Cardiac muscle cell (in vitro differentiated cells and primary cell): ENCODE data around the gene GPR31. TPM values are rescaled to one million over a fixed set of nuclear protein-coding genes. Genes with fewer than 3 reads are reported as not detected.

Experiments
- DNase-seq, 2 donors: peaks; one replicate each; pipeline versions ENCODE4 v3.0.0 to v3.0.0-alpha.2; 2010 to 2017; ENCODE audit warnings: low read depth in 1 of 2, low spot score in 1 of 2
- H3K27ac ChIP-seq: fragments of 200-600 bp; sonication (generic); 2 replicates; pipeline ENCODE4 v1.5.1; 2016
- H3K27me3 ChIP-seq: fragments of 200-600 bp; sonication (generic); 2 replicates; pipeline ENCODE4 v1.6.0; 2016; ENCODE audit warnings: control low read depth
- H3K36me3 ChIP-seq: fragments of 200-600 bp; sonication (generic); 2 replicates; pipeline ENCODE4 v1.5.1; 2016; ENCODE audit warnings: control low read depth
- H3K4me1 ChIP-seq: fragments of 200-600 bp; sonication (generic); 2 replicates; pipeline ENCODE4 v1.8.1; 2017; ENCODE audit warnings: low read depth, mild to moderate bottlenecking, mixed run types
- H3K4me3 ChIP-seq: fragments of 200-600 bp; sonication (generic); 2 replicates; pipeline ENCODE4 v1.5.1; 2016; ENCODE audit warnings: mild to moderate bottlenecking
- H3K9me3 ChIP-seq: fragments of 200-600 bp; sonication (generic); 2 replicates; pipeline ENCODE4 v1.5.1; 2017; ENCODE audit warnings: low read depth, mild to moderate bottlenecking, control low read depth
- polyA plus RNA-seq: library from polyadenylated mRNA; unstranded; fragments of >200 nt; fragmentation: Nextera tagmentation; extraction: Ambion mirVana; gene quantifications from 2 replicates; pipeline ENCODE4 v1.2.1, GENCODE V29; 2016
- total RNA-seq: library from RNA; depleted of rRNA; stranded (reverse); fragments of >200 nt; gene quantifications from 2 replicates; pipeline ENCODE4 v1.2.3, GENCODE V29; 2016
- TF ChIP-seq, protein P1 (sequence below): IDR thresholded peaks from 2 replicates; pipeline ENCODE4 v1.5.1; 2012; ENCODE audit warnings: low read depth, mild to moderate bottlenecking, low read length

The GPR31 gene
- total and polyA plus RNA-seq, 2 experiments from 2014 or later = not detected

DNA sequence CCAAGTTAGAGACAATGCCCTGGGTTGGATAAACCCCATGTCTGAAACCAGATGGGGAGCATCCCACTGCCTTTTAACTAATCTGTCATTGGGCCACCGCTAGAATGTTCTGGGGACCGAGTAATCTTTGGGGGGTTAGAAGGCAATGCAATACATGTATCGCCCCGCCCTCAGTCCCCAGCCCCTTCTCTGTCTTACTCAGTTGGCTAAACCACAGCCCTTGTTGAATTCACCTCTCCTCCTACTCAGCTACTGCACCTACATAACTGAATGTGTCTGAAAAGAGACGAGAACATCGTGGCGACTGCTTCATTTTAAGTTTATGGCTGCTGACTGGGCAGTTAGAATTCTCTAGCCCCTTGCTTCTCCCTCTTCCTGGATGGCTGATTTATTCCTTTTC, 50.0 kb downstream of the GPR31 start:
- TF ChIP-seq, protein P1, sequence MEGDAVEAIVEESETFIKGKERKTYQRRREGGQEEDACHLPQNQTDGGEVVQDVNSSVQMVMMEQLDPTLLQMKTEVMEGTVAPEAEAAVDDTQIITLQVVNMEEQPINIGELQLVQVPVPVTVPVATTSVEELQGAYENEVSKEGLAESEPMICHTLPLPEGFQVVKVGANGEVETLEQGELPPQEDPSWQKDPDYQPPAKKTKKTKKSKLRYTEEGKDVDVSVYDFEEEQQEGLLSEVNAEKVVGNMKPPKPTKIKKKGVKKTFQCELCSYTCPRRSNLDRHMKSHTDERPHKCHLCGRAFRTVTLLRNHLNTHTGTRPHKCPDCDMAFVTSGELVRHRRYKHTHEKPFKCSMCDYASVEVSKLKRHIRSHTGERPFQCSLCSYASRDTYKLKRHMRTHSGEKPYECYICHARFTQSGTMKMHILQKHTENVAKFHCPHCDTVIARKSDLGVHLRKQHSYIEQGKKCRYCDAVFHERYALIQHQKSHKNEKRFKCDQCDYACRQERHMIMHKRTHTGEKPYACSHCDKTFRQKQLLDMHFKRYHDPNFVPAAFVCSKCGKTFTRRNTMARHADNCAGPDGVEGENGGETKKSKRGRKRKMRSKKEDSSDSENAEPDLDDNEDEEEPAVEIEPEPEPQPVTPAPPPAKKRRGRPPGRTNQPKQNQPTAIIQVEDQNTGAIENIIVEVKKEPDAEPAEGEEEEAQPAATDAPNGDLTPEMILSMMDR = no peak
- H3K27me3 ChIP-seq = peaks cover 12% of the 10 kb centered on the region
- H3K4me1 ChIP-seq = no peaks in the 10 kb centered on the region
- no peaks in the 10 kb centered on the region for H3K36me3 ChIP-seq
- H3K4me3 ChIP-seq = no peak overlapping the region
- no peak for DNase-seq
- no peak overlapping the region for H3K27ac ChIP-seq
- H3K9me3 ChIP-seq = no peaks in the 10 kb centered on the region

DNA sequence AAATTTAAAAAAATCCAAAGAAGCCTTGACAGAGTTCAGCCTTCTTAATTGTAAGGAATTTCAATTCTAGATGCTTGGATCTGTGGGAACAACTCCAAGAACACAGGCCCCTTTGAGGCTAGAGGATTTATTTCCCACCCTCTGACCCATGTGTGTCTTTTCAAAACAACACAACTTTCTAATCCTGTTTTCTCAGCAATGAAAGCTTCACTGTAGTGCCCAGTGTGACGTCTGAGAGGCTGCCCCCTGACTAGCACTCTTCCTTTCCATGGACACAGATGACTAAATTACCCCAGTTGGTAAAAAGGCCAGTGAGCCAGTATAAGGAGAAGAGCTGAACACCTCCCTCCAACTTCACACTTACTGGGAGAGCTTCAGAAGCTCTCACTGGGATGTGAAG, 51.4 kb downstream of the GPR31 start:
- Histone ChIP-seq H3K27ac (no peak overlapping the region), H3K4me3 (no peak overlapping the region), H3K27me3 (peaks cover 8% of the 10 kb centered on the region), H3K4me1 (no peaks in the 10 kb centered on the region), H3K9me3 (no peaks in the 10 kb centered on the region), H3K36me3 (no peaks in the 10 kb centered on the region)
- TF ChIP-seq, protein P1 = no peak
- DNase-seq = no peak

Other genes with a start within 250 kb of the GPR31 start
- gene RNASET2, start 201.4 kb downstream of the GPR31 start, total RNA-seq = 24.1 and 27.0 TPM in 2 replicates
- 20.7 and 28.9 TPM in 2 replicates for gene RNASET2, start 201.4 kb downstream of the GPR31 start, polyA plus RNA-seq
- 9.1 and 26.1 TPM in 2 replicates for gene CEP43, start 158.6 kb downstream of the GPR31 start, total RNA-seq
- gene CEP43, start 158.6 kb downstream of the GPR31 start, polyA plus RNA-seq = 18.3 and 23.0 TPM in 2 replicates
- gene CCR6, start 34.9 kb downstream of the GPR31 start, total RNA-seq = not detected in 2 replicates
- gene CCR6, start 34.9 kb downstream of the GPR31 start, polyA plus RNA-seq = 0.07 TPM in 1 of 2 replicates, not detected in the other
- not detected in 2 replicates for gene UNC93A, start 133.3 kb upstream of the GPR31 start, total RNA-seq
- not detected in 2 replicates for gene UNC93A, start 133.3 kb upstream of the GPR31 start, polyA plus RNA-seq
- gene TTLL2, start 167.1 kb upstream of the GPR31 start, total RNA-seq = not detected in 2 replicates
- gene TTLL2, start 167.1 kb upstream of the GPR31 start, polyA plus RNA-seq = 0.55 TPM in 1 of 2 replicates, not detected in the other